Activated CD4-positive, alpha-beta T cell treated with anti-CD3 and anti-CD28 coated beads, Interleukin-2, amount 10 ng/mL, durations not matched to agents 7 days and 5 days (primary cell): ENCODE results near the gene NTSR1. TPM values are rescaled to one million over a fixed set of nuclear protein-coding genes. Genes with fewer than 3 reads are reported as not detected.

Source experiments
- CTCF ChIA-PET: fragments of 350-600 bp; sonication (Branson Sonifier 250); formaldehyde crosslinking; loops from one replicate; lab custom pipeline; 2021; ENCODE audit warnings: antibody characterized with exemption; lab: Charles Lee
- POLR2A ChIA-PET: fragments of 350-600 bp; sonication (Branson Sonifier 250); formaldehyde crosslinking; loops from one replicate; lab custom pipeline; 2021; ENCODE audit warnings: antibody characterized with exemption; lab: Charles Lee
- DNase-seq: peaks from one replicate; pipeline ENCODE4 v3.0.0-alpha.2; 2020
- H3K27ac Mint-ChIP-seq: one replicate; pipeline ENCODE4 v1.8.0; 2021; ENCODE audit warnings: mild to moderate bottlenecking, moderate library complexity, mixed read lengths
- H3K27me3 Mint-ChIP-seq: one replicate; pipeline ENCODE4 v1.8.0; 2021; ENCODE audit warnings: mixed read lengths
- H3K36me3 Mint-ChIP-seq: one replicate; pipeline ENCODE4 v1.8.0; 2021; ENCODE audit warnings: low read depth, mixed read lengths
- H3K4me1 Mint-ChIP-seq: one replicate; pipeline ENCODE4 v1.8.0; 2021; ENCODE audit warnings: mixed read lengths
- H3K4me3 Mint-ChIP-seq: one replicate; pipeline ENCODE4 v1.8.0; 2021; ENCODE audit warnings: mild to moderate bottlenecking, moderate library complexity, mixed read lengths
- H3K9me3 Mint-ChIP-seq: one replicate; pipeline ENCODE4 v1.8.0; 2021; ENCODE audit warnings: mixed read lengths
- total RNA-seq, 2 experiments: library from RNA; stranded (reverse); gene quantifications; one replicate each; pipeline ENCODE4 v1.2.3, GENCODE V29; 2021

Gene NTSR1
- total RNA-seq, 2 experiments from 2014 or later: 0.94 to 1.5 TPM

DNA sequence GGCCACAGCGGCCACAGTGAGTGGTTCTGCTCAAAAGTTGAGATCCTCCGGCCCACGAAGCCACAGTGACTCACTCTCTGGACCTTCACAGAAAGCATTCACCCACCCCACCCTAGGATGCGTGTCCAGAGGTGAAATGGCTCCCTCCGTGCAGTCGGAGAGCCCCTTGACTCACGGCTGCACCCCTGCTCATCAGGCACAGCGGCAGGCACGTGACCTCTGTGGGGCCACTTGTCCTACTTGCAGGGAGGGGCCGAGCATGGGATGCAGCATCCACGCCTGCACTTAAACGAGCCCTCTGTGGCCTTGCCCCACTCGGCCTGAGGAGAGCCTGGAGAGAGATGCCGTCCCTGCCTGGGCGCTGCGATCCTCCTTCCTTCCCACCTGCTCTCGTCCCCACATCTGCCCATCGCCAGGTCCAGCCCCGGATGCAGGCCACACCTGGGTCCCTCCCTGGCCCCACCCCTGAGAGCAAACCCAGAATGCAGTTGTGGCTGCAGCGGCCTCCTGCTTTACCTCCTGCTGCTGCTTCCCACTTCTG lies 28.7 kb downstream of the NTSR1 start:
- CTCF ChIA-PET: no interaction called here
- no peaks in the 10 kb centered on the region for H3K36me3 Mint-ChIP-seq
- H3K9me3 Mint-ChIP-seq: no peaks in the 10 kb centered on the region
- no peak for DNase-seq
- POLR2A ChIA-PET: no interaction called here
- H3K4me3 Mint-ChIP-seq: no peak overlapping the region
- H3K27me3 Mint-ChIP-seq: peaks cover 12% of the 10 kb centered on the region
- H3K4me1 Mint-ChIP-seq: peaks cover 60% of the 10 kb centered on the region
- H3K27ac Mint-ChIP-seq: peak overlapping the region; percentile 36

DNA sequence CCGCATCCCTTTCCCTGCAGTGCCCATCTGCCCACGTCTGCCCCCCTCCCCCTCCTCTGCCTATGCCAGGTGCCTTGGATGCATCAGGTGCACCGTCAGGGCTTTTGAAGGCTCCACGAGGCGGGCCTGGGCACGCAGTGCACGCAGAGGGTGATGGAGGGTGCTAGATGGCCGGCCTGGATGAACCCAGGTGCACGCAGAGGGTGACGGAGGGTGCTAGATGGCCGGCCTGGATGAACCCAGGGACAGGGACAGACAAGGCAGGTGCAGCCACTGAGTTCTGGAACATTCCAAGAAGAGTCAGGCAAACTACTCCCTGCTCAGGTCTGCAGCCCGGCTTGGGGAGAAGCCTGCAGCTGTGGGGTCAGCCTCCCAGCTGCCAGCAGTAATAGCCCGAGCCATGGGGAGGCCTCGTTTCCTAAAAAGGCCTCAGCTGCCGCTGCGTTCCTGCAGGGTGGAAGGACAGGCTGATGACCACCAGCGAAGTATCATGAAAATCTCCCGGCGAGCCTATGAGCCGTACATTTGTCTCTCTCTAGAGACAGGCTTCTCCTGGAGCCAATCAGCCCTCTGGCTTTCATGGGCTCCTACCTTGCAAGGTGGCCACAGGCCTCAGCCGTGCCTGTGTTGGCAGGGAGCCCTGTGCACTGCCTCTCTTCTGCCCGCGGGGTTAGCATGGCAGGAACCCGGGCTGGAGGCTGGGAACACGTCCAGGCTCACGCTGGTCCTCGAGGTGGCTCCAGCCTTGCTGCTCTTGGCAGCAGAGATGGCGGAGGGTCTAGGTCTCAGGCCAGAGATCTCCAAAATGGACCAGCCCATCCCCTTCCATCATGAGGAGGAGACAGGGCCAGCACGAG lies 29.6 kb downstream of the NTSR1 start:
- POLR2A ChIA-PET: no interaction called here
- peak overlapping the region; percentile 98 for H3K27ac Mint-ChIP-seq
- CTCF ChIA-PET: no interaction called here
- H3K4me1 Mint-ChIP-seq: peaks cover 51% of the 10 kb centered on the region
- no peak for DNase-seq
- peaks cover 6% of the 10 kb centered on the region for H3K27me3 Mint-ChIP-seq
- no peaks in the 10 kb centered on the region for H3K9me3 Mint-ChIP-seq
- no peaks in the 10 kb centered on the region for H3K36me3 Mint-ChIP-seq
- no peak overlapping the region for H3K4me3 Mint-ChIP-seq

DNA sequence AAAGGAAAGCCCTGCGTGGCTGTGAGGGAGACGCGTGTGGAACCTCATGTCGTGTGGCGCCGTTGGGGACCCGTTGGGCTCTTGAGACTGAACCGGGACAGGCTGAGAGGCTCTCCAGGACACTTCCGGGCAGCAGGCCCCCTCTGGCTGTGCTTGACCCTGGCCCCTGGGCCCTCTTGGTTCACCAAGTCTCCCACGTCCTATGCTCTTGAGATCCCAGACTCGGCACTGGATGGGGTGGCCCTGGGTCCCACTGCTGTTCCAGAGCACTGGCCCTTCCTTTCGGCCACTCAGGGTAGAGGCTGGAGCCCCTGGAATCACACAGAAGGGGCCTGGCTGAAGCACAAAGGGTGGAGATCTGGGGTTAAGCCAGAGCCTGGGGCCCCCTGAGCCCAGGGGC lies 30.4 kb downstream of the NTSR1 start:
- Mint-ChIP-seq H3K4me3 (peak overlapping the region; percentile 63), H3K36me3 (no peaks in the 10 kb centered on the region), H3K27me3 (peaks cover 2% of the 10 kb centered on the region), H3K4me1 (peaks cover 52% of the 10 kb centered on the region), H3K27ac (peak overlapping the region; percentile 98), H3K9me3 (no peaks in the 10 kb centered on the region)
- POLR2A ChIA-PET: no interaction called here
- no peak for DNase-seq
- CTCF ChIA-PET: no interaction called here

DNA sequence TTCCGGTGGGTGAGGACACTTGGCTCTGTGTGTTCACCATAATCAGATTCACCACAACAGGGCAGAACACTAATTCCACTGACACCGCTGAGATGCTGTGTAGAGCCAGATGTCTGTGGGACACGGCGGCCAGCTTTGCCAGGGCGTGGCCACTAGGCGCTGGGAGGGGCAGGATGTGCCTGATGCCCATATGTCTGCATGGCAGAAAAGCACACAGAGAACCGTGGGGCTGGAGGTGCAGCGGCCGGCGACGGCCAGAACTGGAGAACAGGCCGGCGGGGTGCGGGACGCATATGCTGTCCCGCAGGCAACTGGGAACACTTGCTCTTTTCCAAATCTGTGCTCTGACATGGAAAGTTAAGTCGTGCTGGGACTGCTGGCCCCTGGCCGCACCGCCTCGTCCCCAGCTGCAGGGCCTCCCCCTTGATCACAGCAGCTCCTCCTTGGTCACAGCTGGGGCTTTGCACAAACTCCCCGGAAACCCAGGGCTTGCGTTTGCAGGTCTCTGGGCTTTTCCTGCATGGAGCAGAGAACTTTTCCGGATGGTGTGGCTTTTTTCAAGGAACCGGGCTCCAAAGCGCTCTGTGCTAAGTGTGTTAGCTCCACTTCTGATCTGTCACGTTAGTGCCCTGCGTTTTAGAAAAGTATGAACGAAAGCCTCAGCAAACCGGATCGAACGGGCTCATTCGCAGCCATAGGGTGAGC lies 31.1 kb downstream of the NTSR1 start:
- Mint-ChIP-seq H3K4me1 (peaks cover 56% of the 10 kb centered on the region), H3K4me3 (peak overlapping the region; percentile 63), H3K27ac (peak overlapping the region; percentile 98), H3K36me3 (no peaks in the 10 kb centered on the region), H3K27me3 (no peaks in the 10 kb centered on the region), H3K9me3 (no peaks in the 10 kb centered on the region)
- DNase-seq: peak; percentile 61
- ChIA-PET CTCF (interaction anchor here (1.0 to 1.4 kb wide), 2 partner anchors 10 to 52 kb away, joined by 3 to 5 read pairs; no protein-coding TSS in a partner anchor), POLR2A (interaction anchor here (1.1 kb wide), 1 partner anchor 89 kb away, joined by 5 read pairs; no protein-coding TSS in a partner anchor)

DNA sequence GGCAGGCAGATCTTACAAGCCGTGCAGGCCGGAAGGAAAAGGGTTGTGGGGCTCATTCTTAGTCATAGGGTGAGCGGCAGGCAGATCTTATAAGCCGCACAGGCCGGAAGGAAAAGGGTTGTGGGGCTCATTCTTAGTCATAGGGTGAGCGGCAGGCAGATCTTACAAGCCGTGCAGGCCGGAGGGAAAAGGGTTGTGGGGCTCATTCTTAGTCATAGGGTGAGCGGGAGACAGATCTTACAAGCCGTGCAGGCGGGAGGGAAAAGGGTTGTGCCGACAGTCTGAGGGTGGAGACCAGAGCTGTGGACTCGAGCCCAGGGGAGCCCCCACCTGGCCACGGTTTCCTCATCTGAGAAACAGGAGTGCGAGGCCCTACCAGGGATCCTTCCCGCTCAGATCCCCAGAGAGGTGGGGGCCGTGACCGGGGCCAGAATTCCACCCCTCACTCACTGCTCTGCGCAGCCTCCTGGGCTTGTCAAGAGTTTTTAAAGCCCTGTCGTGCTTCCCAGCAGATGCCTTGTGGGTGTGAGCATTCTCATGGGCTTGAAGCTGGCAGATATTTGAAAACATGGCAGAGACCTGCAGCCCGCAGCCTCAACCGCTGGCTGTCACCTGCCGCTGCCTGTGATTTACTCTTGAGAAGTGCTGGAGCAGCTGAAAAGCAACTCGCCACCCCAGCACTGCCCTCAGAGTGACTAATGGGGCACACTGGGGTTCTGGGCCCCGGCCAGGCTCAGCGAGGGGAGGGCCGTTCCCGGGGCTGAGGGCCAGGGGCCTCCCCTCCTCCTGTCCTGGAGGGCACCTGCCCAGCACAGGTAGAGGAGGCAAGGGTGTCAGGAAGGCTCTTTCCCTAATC lies 31.9 kb downstream of the NTSR1 start:
- Mint-ChIP-seq H3K36me3 (no peaks in the 10 kb centered on the region), H3K27ac (peak overlapping the region; percentile 98)

DNA sequence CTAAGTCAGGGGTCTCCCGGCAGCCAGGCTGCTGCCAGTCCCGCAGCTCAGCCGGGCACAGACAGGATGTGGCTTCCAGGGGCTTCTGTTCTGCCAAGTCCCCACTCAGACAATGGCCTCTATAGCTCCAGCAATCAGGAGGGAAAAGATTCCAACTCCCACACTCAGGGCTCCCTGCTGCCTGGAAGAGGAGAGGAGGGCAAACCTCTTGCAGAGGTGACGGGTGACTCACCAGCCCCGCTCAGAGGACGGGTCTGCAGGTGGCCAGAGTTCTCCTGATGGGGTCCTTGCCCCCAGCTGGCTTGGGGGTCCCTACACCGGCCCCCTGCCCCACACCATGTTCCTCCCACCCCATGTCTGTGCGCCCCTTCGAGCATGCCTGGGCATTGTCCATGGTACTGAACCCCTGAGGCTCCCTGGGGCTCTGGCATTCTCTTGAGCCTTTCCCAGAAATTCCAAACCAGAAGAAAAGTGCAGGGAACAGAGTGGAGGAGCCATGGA lies 32.6 kb downstream of the NTSR1 start:
- CTCF ChIA-PET: interaction anchor here (0.6 to 1.4 kb wide), 4 partner anchors 11 to 299 kb away, joined by 3 to 5 read pairs (median 3); no protein-coding TSS in a partner anchor
- Mint-ChIP-seq H3K9me3 (no peaks in the 10 kb centered on the region), H3K27me3 (peaks cover 6% of the 10 kb centered on the region), H3K4me3 (no peak overlapping the region), H3K27ac (peak overlapping the region; percentile 98), H3K4me1 (peaks cover 56% of the 10 kb centered on the region), H3K36me3 (no peaks in the 10 kb centered on the region)
- DNase-seq: no peak
- POLR2A ChIA-PET: interaction anchor here (0.9 kb wide), 1 partner anchor 55 kb away, joined by 4 read pairs; the partner anchor contains the start of gene MRGBP

More for the DNA sequence above, 31.9 kb downstream of the NTSR1 start:
- ChIA-PET POLR2A (interaction anchor here (0.9 to 1.1 kb wide), 2 partner anchors 56 to 89 kb away, joined by 4 to 5 read pairs; partner anchors contain the start of gene MRGBP), CTCF (interaction anchor here (0.9 to 1.4 kb wide), 3 partner anchors 10 to 104 kb away, joined by 3 to 5 read pairs (median 3); no protein-coding TSS in a partner anchor)
- peaks cover 58% of the 10 kb centered on the region for H3K4me1 Mint-ChIP-seq
- peak overlapping the region; percentile 63 for H3K4me3 Mint-ChIP-seq
- H3K9me3 Mint-ChIP-seq: no peaks in the 10 kb centered on the region
- DNase-seq: peak; percentile 90
- H3K27me3 Mint-ChIP-seq: peaks cover 6% of the 10 kb centered on the region

DNA sequence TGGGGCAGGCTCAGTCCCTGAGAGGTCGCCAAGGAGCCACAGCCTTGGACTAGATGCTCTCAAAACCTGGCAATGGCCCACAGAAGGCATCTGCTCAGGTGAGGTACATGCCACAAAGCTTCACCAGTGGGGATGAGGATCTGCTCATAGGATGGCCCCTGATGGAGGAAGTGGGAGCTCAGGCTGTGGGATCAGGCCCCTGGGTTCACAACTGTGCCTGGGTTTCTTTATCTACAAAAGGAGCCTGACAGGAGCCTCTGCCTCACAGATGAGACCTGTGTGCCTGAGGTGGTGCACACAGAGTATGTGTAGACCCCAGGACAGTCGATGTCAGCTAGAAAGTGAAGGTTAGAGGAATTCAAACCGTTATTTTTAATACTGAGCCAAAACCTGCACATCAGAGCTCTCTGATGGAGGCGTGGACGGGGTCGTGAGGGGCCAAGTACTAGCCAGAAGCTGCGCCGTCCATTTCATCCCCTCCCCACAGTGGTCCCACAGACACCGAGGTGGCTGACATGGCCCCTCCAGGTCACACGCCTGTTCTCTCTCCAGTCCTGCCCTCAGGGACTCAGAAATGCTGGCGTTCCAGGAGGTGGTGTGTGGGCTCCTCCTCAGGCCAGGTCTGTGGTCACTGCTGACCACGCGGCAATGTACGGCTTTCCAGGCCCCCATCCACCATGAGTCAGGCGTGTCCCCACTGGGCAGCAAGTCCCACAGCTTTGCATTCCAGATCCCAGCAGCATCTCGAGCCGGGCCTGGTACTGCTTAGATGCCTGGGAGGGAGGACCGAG lies 33.3 kb downstream of the NTSR1 start:
- peaks cover 6% of the 10 kb centered on the region for H3K27me3 Mint-ChIP-seq
- ChIA-PET POLR2A (no interaction called here), CTCF (interaction anchor here (0.6 to 1.0 kb wide), 2 partner anchors 49 to 298 kb away, joined by 3 read pairs; no protein-coding TSS in a partner anchor)
- DNase-seq: no peak
- H3K27ac Mint-ChIP-seq: no peak overlapping the region
- no peak overlapping the region for H3K4me3 Mint-ChIP-seq
- peaks cover 56% of the 10 kb centered on the region for H3K4me1 Mint-ChIP-seq
- no peaks in the 10 kb centered on the region for H3K36me3 Mint-ChIP-seq
- H3K9me3 Mint-ChIP-seq: no peaks in the 10 kb centered on the region

DNA sequence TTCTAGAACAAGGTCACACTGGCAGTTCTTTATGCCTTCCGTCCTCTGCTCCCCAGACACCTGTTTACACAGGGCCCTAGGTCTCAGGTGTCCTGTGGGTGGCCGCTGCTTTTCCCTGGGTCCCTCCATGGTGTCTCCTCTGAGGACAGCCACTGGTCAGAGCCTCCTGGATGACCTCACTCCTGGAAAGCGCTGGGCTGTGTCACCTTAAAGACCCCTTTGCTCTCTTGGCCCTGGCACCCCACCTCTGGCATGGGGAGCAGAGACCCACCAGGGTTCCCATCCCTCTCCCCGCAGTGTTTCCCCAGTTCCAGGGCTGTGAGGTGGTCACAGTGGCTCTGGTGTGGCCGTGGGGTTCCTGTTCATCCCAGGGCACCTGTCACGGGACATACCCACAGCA lies 33.9 kb downstream of the NTSR1 start:
- H3K9me3 Mint-ChIP-seq: no peaks in the 10 kb centered on the region
- H3K36me3 Mint-ChIP-seq: no peaks in the 10 kb centered on the region
- peaks cover 50% of the 10 kb centered on the region for H3K4me1 Mint-ChIP-seq
- POLR2A ChIA-PET: no interaction called here
- H3K4me3 Mint-ChIP-seq: no peak overlapping the region
- CTCF ChIA-PET: interaction anchor here (0.7 kb wide), 1 partner anchor 9 kb away, joined by 3 read pairs; no protein-coding TSS in a partner anchor
- no peak overlapping the region for H3K27ac Mint-ChIP-seq
- DNase-seq: no peak
- peaks cover 7% of the 10 kb centered on the region for H3K27me3 Mint-ChIP-seq

DNA sequence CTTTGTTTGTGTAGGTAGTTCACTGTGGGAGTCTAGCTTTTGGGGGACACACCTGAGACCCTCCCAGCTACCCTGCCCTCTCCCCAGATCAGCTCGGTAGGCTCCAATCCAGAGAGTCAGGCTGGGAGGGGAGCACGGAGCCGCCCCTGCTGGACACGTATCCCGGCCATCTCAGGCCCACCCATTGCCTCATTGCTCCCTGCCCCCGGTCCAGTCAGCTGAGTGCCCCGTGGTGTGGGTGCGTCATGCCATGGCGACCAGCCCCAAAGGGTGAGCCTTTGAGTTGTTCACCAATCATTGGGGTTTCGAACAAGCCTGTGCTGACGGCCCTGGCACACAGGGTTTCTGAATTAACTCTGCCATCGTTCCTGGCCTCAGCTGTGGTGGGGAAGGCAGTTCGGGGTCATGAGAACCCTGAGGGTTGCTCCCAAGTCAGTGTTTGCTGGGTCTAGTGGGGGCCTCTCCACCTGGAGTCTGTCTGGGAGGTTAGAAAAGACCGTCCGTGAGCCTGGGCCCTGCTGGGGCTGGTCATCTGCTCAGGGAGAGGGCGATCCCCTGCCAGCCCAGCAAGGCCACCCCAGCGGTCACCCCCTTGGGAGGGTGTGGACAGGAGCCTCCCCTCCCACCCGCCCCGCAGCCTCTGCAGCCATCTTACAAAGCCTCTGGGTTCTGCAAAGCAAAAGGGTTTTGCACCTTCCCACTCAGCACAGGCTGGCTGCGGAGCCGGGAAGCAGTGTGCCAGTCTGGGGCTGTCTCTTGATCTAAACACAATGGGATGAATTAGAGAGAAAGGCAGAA lies 34.5 kb downstream of the NTSR1 start:
- CTCF ChIA-PET: interaction anchor here (0.7 kb wide), 1 partner anchor 8 kb away, joined by 3 read pairs; no protein-coding TSS in a partner anchor
- no peak for DNase-seq
- POLR2A ChIA-PET: no interaction called here
- Mint-ChIP-seq H3K27me3 (peaks cover 10% of the 10 kb centered on the region), H3K27ac (peak overlapping the region; percentile 85), H3K4me1 (peaks cover 46% of the 10 kb centered on the region), H3K36me3 (no peaks in the 10 kb centered on the region), H3K9me3 (no peaks in the 10 kb centered on the region), H3K4me3 (no peak overlapping the region)

DNA sequence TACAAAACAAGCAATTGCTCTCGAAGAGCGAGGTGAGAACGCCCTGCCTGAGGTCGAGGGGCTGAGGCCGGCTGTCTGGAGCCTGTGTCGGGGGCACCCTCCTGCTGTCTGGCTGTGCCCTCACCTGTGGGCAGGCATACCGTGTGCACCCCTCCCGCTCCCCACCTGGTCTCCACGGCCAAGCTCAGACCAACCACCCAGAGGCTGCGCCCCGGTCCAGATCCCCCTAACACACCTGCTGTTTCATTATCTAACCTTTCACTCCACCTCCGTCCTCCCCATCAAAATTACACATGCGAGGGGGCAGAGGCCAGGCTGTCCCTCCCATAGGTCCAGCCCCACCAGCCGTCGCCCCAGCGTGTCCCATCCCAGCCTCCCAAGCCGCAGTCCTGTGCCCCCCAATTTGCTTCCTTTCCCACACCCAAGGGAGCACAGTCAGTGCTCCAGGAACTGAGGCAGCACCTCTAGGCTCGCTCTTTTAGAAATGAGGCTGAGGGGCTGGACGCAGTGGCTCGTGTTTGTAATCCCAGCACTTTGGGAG lies 35.2 kb downstream of the NTSR1 start:
- POLR2A ChIA-PET: no interaction called here
- H3K36me3 Mint-ChIP-seq: no peaks in the 10 kb centered on the region
- H3K4me3 Mint-ChIP-seq: no peak overlapping the region
- H3K27ac Mint-ChIP-seq: peak overlapping the region; percentile 85
- H3K27me3 Mint-ChIP-seq: peaks cover 16% of the 10 kb centered on the region
- CTCF ChIA-PET: no interaction called here
- H3K9me3 Mint-ChIP-seq: no peaks in the 10 kb centered on the region
- no peak for DNase-seq
- peaks cover 39% of the 10 kb centered on the region for H3K4me1 Mint-ChIP-seq
